HG03520 (cell line): Measurements from ENCODE around the gene TNRC18.
"Not testable (repeated sequence)": the region's sequence is repeated elsewhere in the genome, so short reads cannot be mapped to it uniquely, and the experiment has no call there.

Experiments used
- ATAC-seq: cut with Tn5 transposase; IDR thresholded peaks from one replicate; pipeline ENCODE4 v1.9.1; 2021; ENCODE audit warnings: mild to moderate bottlenecking, moderate library complexity; ENCODE audit not compliant: unreplicated experiment

TNRC18 gene

GRCh38 chr7:5275510-5275909 lies 148.1 kb downstream of the TNRC18 start:
- ATAC-seq, result not testable (repeated sequence)

- not testable (repeated sequence) for ATAC-seq
Observed at GRCh38 chr7:5274985-5275431, 148.6 kb downstream of the TNRC18 start.

GRCh38 chr7:5274441-5274840 lies 149.2 kb downstream of the TNRC18 start:
- no peak for ATAC-seq

- ATAC-seq, result not testable (repeated sequence)
Observed at GRCh38 chr7:5273831-5274405, 149.7 kb downstream of the TNRC18 start.

GRCh38 chr7:5270788-5271187 lies 152.8 kb downstream of the TNRC18 start:
- ATAC-seq, result no peak

GRCh38 chr7:5269992-5270657 lies 153.5 kb downstream of the TNRC18 start:
- ATAC-seq, result not testable (repeated sequence)

GRCh38 chr7:5267829-5268228 lies 155.8 kb downstream of the TNRC18 start:
- not testable (repeated sequence) for ATAC-seq

GRCh38 chr7:5266191-5267028 lies 157.2 kb downstream of the TNRC18 start:
- ATAC-seq, result no peak

- ATAC-seq, result no peak
Observed at GRCh38 chr7:5265320-5266190, 158.1 kb downstream of the TNRC18 start.

- not testable (repeated sequence) for ATAC-seq
Observed at GRCh38 chr7:5263066-5263465, 160.6 kb downstream of the TNRC18 start.

GRCh38 chr7:5260530-5261068 lies 163.0 kb downstream of the TNRC18 start:
- not testable (repeated sequence) for ATAC-seq
